ENCODE results near the gene PRRT4.

- TF ChIP-seq CTCF (IDR thresholded peaks at IDR 0.05): no peak
- no peak for TF ChIP-seq POLR2A (IDR thresholded peaks at IDR 0.05)
Observed at GRCh38 chr7:128394904-128395496, 33.5 kb upstream of the PRRT4 start.

Measured in testis (tissue), 2 donors.